ENCODE results near the gene CDC20B. TPM values are rescaled to one million over a fixed set of nuclear protein-coding genes. Genes with fewer than 3 reads are reported as not detected.

Gene CDC20B
- total RNA-seq, 1 donor from 2014 or later = 0.07 TPM

Other genes with a start within 250 kb of the CDC20B start
- 466 and 764 TPM in 2 replicates for gene ESM1, start 187.6 kb downstream of the CDC20B start, total RNA-seq
- not detected in 2 replicates for gene GZMK, start 148.9 kb downstream of the CDC20B start, total RNA-seq
- gene GZMA, start 70.5 kb downstream of the CDC20B start, total RNA-seq = 0.53 TPM in 1 of 2 replicates, not detected in the other
- 46.2 and 66.8 TPM in 2 replicates for gene GPX8, start 13.0 kb downstream of the CDC20B start, total RNA-seq
- 0.13 TPM in 1 of 2 replicates, not detected in the other for gene MCIDAS, start 54.1 kb upstream of the CDC20B start, total RNA-seq
- gene CCNO, start 60.4 kb upstream of the CDC20B start, total RNA-seq = 0.32 and 0.73 TPM in 2 replicates
- gene DHX29, start 134.5 kb upstream of the CDC20B start, total RNA-seq = 30.1 and 45.4 TPM in 2 replicates
- gene MTREX, start 134.8 kb upstream of the CDC20B start, total RNA-seq = 88.4 and 129 TPM in 2 replicates

Data from pulmonary artery endothelial cell (primary cell).